GM18511 (cell line): ENCODE data around the gene ENPEP.
"Not testable (repeated sequence)": the region's sequence is repeated elsewhere in the genome, so short reads cannot be mapped to it uniquely, and the experiment has no call there.

Experiments used
- ATAC-seq: cut with Tn5 transposase; IDR thresholded peaks from one replicate; pipeline ENCODE4 v1.9.1; 2021; ENCODE audit warnings: mild to moderate bottlenecking, moderate library complexity; ENCODE audit not compliant: unreplicated experiment

The ENPEP gene, protein sequence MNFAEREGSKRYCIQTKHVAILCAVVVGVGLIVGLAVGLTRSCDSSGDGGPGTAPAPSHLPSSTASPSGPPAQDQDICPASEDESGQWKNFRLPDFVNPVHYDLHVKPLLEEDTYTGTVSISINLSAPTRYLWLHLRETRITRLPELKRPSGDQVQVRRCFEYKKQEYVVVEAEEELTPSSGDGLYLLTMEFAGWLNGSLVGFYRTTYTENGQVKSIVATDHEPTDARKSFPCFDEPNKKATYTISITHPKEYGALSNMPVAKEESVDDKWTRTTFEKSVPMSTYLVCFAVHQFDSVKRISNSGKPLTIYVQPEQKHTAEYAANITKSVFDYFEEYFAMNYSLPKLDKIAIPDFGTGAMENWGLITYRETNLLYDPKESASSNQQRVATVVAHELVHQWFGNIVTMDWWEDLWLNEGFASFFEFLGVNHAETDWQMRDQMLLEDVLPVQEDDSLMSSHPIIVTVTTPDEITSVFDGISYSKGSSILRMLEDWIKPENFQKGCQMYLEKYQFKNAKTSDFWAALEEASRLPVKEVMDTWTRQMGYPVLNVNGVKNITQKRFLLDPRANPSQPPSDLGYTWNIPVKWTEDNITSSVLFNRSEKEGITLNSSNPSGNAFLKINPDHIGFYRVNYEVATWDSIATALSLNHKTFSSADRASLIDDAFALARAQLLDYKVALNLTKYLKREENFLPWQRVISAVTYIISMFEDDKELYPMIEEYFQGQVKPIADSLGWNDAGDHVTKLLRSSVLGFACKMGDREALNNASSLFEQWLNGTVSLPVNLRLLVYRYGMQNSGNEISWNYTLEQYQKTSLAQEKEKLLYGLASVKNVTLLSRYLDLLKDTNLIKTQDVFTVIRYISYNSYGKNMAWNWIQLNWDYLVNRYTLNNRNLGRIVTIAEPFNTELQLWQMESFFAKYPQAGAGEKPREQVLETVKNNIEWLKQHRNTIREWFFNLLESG

DNA sequence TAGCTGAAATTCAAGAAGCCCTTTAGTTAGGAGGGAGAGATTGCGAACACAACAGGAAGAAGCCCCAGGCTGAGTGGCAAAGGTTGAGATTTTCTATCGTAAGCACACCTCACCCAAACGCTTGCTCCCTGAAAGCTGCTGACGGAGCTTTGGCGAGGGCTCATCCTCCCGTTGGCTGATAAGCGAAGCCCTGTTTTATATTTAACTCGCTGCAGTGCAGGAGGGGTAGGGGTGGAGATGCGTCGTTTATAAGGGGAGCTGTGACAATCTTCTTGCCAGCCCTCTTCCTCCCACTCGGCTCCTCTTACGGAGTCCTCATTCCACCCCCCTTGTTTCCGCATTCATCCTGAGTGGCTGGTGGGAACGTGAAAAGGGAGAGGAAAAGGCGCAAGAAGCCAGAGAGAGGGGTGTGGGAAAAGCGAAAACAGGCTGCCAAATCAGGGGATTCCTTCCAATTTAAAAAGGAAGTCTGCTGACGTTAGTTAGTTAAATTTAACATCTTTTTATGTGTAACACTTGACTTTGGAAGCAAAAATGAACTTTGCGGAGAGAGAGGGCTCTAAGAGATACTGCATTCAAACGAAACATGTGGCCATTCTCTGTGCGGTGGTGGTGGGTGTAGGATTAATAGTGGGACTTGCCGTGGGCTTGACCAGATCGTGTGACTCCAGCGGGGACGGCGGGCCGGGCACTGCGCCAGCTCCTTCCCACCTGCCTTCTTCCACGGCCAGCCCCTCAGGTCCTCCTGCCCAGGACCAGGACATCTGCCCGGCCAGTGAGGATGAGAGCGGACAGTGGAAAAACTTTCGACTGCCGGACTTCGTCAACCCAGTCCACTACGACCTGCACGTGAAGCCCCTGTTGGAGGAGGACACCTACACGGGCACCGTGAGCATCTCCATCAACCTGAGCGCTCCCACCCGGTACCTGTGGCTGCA lies at the start of gene ENPEP:
Gene ENPEP (plus strand): TSS at position 275 of the 938 bp plus-strand sequence. CDS start 260 bp downstream, at position 535.
- no peak for ATAC-seq

DNA sequence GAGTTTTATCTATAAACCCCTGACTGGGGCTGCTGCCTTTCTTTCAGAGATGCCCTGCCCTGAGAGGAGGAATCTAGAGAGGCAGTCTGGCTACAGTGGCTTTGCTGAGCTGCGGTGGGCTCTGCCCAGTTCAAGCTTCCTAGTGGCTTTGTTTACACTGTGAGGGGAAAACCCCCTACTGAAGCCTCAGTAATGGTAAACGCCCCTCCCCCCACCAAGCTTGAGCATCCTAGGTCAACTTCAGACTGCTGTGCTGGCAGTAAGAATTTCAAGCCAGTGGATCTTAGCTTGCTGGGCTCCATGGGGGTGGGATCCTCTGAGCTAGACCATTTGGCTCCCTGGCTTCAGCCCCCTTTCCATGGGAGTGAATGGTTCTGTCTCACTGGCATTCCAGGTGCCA lies 44.1 kb upstream of the ENPEP start:
- not testable (repeated sequence) for ATAC-seq

DNA sequence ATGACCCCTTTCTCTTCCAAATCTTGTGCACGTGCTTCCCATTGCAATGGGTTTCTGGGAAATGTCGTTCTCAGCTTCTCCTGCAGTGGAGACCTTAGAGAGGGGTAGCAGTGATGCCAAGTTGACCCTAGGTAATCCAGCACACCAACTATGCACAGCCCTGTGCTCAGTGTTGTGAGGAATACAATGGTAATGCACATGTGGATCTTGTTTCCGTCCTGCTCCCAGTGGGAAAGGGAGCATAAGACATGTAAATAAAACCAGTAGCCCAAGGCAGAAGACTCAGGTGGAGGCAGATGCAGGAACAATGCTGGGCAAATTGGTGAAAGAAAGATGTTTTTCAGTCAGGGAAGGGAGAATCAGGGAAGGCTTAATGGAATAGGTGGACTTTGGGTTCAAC lies 38.7 kb upstream of the ENPEP start:
- ATAC-seq, result not testable (repeated sequence)

DNA sequence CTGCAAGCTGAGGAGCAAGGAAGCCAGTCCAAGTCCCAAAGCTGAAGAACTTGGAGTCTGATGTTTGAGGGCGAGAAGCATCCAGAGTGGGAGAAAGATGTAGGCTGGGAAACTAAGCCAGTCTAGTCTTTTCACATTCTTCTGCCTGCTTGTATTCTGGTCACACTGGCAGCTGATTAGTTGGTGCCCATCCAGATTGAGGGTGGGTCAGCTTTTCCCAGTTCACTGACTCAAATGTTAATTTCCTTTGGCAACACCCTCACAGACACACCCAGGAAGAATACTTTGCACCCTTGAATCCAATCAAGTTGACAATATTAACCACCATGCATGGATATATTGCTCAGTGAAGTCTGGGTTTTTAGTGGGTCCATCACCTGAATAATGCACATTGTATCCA lies 36.7 kb upstream of the ENPEP start:
- not testable (repeated sequence) for ATAC-seq

DNA sequence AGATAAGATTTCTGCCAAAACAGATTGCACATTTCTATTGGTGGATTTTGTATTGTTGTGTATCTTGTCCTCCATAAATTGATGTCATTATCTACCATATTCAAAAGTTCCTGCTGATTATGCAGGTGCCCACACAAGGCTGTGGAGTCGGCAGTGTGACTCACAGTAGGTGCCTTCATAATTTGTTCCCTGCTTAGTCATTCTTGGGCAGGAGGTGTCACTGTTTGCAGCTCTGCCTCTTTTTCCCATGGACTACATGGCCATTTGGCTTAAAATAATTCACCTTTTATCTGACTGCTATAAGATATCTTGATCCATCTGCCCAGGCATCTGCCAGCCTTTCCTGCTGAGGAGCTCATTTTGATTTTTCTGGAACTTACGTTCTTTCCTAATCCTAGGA lies 33.6 kb upstream of the ENPEP start:
- no peak for ATAC-seq

DNA sequence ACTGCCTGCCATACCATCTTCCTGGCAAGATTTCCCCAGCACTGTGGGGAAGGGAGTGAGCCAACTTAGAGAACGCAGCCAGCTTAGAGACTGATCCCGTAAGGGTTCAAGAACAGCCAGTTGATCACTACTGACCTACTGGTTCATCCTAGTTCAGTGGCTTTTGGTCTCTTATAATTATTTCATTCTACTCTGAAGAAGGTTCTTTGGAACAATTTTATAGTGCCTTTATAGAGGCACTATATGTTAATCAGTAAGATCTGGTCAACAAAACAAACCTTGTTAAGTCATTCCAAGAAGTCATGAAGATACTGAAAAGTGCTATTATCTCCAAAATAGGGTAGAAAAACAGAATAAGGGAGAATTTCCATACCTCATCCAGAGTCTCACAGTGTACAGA lies 33.2 kb upstream of the ENPEP start:
- no peak for ATAC-seq

DNA sequence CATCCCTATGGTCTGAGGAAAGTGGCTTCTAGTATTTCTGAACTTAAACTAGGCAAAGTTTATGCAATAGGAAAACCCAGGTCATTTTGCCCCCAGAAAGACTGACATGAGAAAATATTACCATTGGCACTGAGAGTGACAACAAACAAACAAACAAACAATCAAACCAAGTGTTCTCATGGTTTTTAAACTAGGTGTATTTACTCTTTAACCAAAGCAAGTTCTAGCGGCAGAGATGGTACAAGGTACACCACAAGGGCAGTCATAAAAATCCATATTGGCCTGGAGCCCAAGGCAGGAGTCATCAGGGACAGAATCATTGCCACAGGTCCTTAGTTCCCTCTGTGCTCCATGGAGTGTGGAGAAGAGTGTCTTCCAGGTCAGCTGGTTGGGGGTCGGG lies 26.0 kb upstream of the ENPEP start:
- ATAC-seq, result no peak

DNA sequence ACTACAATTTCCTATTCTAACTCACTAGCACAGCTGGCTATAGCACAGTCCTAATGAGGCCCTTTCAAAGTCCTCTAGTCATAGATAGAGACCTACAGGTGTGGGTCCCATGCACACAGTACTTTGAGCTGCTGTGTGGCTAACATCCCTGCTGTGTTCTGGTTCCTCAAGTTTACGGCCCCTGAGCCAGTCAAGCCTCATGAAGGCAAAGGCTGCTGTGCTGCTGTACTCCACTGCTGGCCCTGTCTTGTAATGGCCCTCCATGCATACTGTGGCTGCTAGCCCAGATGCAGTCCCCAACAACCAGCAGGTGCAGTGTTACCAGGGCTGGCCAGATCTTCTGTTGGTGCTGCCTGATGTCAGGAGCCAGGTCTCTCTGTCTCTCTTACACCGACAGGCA lies 23.4 kb upstream of the ENPEP start:
- no peak for ATAC-seq

DNA sequence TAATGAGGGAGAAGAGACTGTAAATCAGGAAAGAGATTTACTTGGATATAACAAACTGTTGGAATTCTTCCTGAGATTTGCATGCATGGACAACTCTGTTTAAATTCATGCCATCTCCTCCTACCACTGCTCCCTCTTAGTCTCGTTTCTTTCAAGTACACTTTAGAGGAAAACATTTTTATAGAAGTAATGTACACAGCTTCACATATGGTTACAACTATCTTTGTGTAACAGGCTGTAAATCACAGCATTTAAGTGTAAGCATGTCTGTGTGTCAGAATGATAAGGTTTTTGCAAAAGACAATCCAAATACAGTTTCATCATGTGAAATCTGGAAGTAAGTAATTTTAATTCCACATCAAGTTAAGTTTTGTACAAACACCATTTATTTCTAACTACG lies 21.5 kb upstream of the ENPEP start:
- no peak for ATAC-seq

DNA sequence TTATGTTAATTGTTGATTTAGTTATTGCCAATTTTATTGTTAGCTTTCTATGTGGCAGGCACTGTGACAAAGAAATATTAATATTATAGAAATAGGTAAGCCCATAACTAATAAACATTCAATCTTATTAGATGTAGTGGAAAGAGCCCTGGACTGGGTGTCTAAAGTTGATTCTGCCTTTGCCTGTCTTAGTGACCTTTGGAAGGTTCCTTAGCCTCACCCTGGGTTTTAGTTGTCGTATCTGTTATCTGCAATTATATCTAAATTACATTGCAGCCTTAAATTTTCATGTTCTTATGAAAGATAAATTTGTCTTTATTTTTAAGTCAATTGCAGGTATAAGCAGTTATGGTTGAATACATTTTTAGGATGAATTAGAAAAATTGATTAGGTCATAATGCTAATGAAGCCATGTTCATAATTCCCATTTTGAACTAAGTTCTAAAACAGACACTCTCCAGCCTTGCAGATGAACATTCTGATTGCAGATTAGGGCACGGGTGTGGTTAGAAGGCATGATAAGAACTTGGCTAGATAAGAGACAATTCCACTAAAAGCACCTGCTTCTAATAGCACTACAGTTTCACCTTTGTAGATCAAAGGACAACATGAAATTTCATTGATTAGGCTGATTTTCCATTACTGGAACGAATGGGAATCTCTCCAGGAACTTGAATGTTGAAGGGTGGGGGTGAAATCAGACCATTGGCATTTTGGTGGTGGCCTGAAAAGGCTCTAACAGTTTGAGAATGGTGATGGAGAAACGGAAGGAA lies 17.3 kb upstream of the ENPEP start:
- no peak for ATAC-seq

DNA sequence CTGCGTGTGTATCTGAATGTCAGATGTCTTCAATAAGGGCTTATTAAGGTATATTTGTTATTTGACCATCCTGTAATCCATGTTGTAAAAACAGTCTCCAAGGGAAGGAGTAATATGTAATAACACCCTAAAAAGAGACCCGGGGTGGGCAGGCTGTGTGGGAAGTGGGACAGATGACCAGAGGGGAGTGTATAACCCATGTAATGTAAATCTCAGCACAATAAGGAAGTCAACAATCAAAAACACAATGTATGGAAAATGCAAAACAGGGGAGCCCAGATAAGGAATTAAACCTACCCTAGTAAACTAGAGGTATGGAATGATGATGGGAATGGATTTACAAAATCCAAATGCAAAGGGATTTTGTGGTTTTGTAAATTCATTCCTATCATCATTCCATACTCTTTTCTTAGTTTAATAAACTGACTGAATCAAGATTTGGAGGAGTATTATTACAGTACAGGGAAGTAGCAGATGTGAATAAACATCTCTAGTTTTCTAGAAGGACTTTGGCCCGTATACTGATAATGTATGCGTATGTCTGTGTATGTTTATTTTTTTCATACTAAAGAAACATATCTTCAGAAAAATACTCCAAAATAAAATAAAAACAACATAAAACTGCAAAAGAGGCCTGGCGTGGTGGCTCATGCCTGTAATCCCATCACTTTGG lies 15.7 kb upstream of the ENPEP start:
- ATAC-seq, result no peak

DNA sequence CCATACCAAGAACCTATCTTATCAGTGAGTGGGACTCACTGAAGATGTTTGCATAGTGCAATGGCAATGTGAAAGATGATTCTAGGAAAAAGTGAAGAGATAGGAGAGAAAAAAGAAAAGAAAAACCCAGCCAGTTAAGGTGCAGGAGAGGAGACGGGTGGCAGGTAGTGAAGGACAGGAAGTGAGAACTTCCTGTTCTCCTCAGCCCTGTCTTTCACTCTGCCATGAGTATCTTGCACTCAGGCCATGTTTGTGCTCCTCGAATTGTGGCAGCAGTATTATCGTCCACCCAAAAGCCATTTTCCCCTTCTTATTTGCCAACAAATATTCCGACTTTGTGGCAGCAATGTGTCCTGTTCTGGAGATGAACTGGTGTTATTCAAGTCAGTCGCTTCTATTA lies 8.6 kb upstream of the ENPEP start:
- ATAC-seq, result no peak

DNA sequence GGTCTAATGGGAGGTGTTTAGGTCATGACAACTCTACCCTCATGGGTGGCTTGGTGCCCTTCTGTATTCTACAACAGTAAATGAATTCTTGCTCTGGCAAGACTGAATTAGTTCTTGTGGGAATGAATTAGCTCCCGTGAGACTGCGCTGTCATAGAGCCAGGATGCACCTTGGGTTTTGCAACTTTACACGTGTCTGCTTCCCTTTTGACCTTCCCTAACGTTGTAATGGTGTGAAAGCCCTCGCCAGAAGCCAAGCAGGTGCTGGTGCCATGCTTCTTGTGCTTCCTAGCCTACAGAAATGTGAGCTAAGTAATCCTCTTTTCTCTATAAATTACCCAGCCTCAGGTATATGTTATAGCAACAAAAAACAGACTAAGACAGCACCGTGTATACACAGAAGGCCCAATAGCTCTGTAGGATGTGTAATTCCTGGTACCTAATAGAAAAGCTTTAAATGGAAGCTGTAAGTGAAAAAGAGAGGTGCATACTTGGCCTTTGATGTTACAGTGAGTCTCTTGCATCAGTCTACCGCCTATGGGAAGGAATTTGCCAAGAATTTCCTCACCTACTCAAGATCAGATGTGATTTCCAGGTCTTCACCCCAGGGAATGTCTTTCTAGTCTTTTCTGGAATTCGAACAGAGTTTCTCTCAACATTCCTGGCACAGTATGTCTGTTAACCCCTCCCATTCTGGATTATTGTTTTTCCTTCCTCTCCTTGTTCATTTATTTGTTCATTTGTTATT lies 3.2 kb upstream of the ENPEP start:
- ATAC-seq, result no peak

DNA sequence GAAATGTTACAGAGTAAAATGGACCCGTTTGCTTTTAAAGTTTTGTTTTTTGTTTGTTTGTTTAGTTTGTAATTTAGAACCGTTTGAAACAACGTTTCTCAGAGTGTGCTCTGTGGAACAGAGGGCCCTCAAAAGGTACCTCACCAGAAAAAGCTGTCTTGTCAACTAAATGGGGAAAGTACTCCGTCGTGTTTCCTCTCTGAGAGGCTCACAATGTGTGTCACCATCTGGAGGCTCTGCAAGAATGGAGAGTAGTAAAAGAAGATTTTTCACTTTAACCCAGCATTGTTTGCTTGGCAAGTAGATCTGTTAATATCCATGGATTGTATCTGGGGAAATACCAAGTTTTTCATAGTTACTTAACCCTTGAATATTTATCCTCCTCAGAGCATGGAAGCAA lies 1.5 kb upstream of the ENPEP start:
- ATAC-seq, result no peak

DNA sequence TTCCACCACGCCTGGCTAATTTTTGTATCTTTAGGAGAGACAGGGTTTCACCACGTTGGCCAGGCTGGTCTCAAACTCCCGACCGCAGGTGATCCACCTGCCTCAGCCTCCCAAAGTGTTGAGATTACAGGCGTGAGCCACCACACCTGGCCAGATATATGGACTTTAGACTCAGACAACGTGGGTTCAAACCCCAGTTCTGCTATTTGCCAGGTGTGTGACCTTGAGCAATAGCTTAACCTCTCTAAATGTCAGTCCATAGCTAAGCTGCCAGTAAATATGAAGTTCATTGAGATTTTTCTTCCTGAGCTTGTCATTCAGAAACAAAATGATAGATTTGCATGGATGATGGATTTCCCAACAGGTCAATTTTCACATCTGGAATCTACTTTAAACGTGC lies 875 bp upstream of the ENPEP start:
- ATAC-seq, result not testable (repeated sequence)

DNA sequence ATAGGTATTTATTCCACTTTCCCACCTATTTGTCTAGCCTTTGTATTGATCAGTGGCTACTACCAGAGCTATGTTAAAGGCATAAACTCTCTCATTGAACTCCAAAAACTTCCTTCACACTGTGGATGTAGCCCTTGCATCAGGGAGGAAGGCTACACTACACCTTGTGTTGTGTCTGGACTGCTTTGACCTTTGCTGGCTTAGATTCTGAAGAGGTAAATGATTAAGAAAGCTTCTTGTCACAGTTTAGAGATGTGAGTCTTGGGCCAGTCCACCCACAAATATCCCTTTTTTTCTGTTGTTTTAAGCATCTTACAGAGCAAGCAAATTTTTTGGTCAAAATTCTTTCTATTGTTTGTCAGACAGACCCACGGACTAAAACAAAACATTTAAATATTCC lies 1.9 kb downstream of the ENPEP start:
- ATAC-seq, result no peak

DNA sequence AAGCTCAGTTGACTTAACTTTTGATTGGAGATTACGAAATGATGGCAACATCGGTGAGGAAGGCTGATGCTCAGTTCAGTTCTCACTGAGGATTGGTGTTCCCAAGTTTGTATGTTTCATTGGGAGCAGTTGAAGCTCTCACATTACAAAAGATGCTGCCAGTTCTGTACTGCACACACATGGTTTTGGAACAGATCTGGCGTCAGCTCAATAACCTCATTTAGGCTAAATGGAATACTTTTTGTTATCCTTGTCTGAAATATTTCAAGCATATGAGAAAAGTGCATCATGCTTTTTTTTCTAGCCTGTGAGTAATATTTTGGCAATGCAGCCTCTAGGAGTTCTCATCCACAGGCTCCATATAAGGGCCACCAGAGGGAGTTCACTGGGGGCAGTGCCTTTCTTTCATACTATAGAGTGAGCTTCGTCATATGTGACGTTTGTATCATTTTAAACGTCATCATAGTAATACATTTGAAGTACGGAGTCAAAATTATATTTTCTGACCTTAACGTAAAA lies 4.1 kb downstream of the ENPEP start:
- no peak for ATAC-seq

DNA sequence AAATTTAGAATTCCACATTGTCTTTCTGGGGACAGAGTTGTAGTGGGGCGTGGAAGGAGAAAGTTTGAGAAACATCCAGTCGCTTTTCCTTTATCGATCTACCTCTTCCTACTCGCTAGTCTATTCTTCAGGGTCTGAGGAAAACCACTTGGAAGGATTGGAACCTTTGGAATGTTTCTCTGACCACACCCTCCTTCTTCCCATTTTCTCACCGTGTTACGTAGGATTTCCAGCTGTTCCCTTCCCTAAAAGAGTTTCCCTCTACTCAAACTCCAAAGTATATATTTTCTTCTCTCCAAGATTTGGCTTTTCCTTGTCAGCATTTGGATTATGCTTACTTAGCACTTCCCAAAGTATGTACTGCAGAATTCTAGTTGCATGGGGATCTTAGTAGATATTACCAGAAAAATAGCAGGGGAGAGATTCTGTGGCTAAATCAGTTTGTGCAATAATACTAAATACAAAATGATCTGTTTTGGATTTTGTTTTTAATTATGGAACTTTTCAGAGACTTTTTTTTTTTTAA lies 4.9 kb downstream of the ENPEP start:
- ATAC-seq, result no peak
